ENCODE measurements around the gene BIK.

DNA sequence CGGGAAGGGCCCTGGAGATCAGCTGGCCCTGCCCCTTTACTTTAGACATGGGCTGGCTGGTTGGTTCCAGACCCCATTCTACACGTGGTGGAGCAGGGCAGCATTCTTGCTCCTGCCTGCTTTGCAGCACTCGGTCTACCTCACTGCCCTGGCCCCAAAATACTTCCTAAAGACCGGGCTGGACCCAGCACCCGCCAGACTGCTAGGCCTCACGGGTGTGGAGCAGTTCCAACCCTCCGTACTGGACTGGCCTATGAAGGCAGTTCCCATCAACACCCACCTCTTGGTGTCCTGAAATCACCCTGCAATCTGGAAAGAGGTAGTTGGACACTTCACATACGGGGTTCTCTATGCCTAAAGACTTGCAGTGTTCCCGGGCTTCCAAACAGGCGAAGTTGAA is 26.3 kb downstream of the BIK start:
- TF ChIP-seq CTCF (IDR thresholded peaks at IDR 0.05) (no peak), POLR2AphosphoS5 (IDR thresholded peaks at IDR 0.05) (no peak), POLR2A (IDR thresholded peaks at IDR 0.05) (no peak), EP300 (IDR thresholded peaks at IDR 0.05) (no peak)
